MCF 10A (cell line): Measurements from ENCODE around the gene COQ7. TPM values are rescaled to one million over a fixed set of nuclear protein-coding genes. Genes with fewer than 3 reads are reported as not detected.

Experiments
- BruUV-seq: library from RNA; stranded (reverse); fragments of 400-500 nt; replicated peaks from 2 replicates; lab custom pipeline; 2021; lab: Mats Ljungman, UMichigan
- CTCF ChIA-PET: fragments of 300-600 bp; sonication (Branson Sonifier 250); formaldehyde crosslinking; extraction: SDS; loops from one replicate; lab custom pipeline; 2021; ENCODE audit warnings: antibody characterized with exemption, inconsistent platforms; lab: Yijun Ruan, JAX
- POLR2A ChIA-PET: fragments of 300-600, 350-650 bp; sonication (Branson Sonifier 250); formaldehyde crosslinking; extraction: SDS; loops from one replicate; lab custom pipeline; 2020; ENCODE audit warnings: antibody characterized with exemption, inconsistent platforms; lab: Yijun Ruan, JAX
- DNase-seq: peaks from one replicate; pipeline ENCODE4 v3.0.0-alpha.2; 2018; ENCODE audit not compliant: unreplicated experiment
- H3K27ac Mint-ChIP-seq: one replicate; pipeline ENCODE4 v1.8.0; 2022; ENCODE audit warnings: mild to moderate bottlenecking, low read depth, mixed read lengths; ENCODE audit not compliant: unreplicated experiment
- H3K27me3 Mint-ChIP-seq: one replicate; pipeline ENCODE4 v1.8.0; 2022; ENCODE audit warnings: mixed read lengths; ENCODE audit not compliant: insufficient read depth, unreplicated experiment
- H3K36me3 Mint-ChIP-seq: one replicate; pipeline ENCODE4 v1.8.0; 2022; ENCODE audit warnings: mild to moderate bottlenecking, moderate library complexity, mixed read lengths; ENCODE audit not compliant: insufficient read depth, unreplicated experiment
- H3K4me1 Mint-ChIP-seq: one replicate; pipeline ENCODE4 v1.8.0; 2022; ENCODE audit warnings: mixed read lengths; ENCODE audit not compliant: insufficient read depth, unreplicated experiment
- H3K4me3 Mint-ChIP-seq: one replicate; pipeline ENCODE4 v1.8.0; 2022; ENCODE audit warnings: mild to moderate bottlenecking, moderate library complexity, mixed read lengths; ENCODE audit not compliant: unreplicated experiment
- H3K9me3 Mint-ChIP-seq: one replicate; pipeline ENCODE4 v1.8.0; 2022; ENCODE audit warnings: mixed read lengths; ENCODE audit not compliant: unreplicated experiment
- CTCF ChIP-seq: fragments of 200-600 bp; IDR thresholded peaks from one replicate; pipeline ENCODE4 v1.8.0; 2022; ENCODE audit warnings: antibody characterized with exemption, mild to moderate bottlenecking; ENCODE audit not compliant: unreplicated experiment
- intact Hi-C: fragments of 100-400 bp; cut with micrococcal nuclease; formaldehyde crosslinking; loops from 2 replicates; pipeline ENCODE4 v1.14.1; 2022
- total RNA-seq: library from RNA; stranded (reverse); gene quantifications from 2 replicates; pipeline ENCODE4 v1.2.3, GENCODE V29; 2022

COQ7 gene
- total RNA-seq, 1 experiment from 2014 or later = 21.4 TPM

- POLR2A ChIA-PET = interaction anchor here (0.6 to 1.8 kb wide), 2 partner anchors 10 to 274 kb away, joined by 3 to 6 read pairs; no protein-coding TSS in a partner anchor
- no peak overlapping the region for H3K27ac Mint-ChIP-seq
- BruUV-seq = no TSS peak
Measured at GRCh38 chr16:19105131-19105530, 37.7 kb downstream of the COQ7 start.

GRCh38 chr16:19105891-19106624, 38.6 kb downstream of the COQ7 start:
- H3K4me3 Mint-ChIP-seq = no peak overlapping the region
- no TSS peak for BruUV-seq
- intact Hi-C loops = no loop called here
- ChIA-PET CTCF (interaction anchor here (0.7 to 1.1 kb wide), 2 partner anchors 258 to 269 kb away, joined by 3 to 4 read pairs; no protein-coding TSS in a partner anchor), POLR2A (interaction anchor here (1.1 to 1.8 kb wide), 3 partner anchors 11 to 31 kb away, joined by 4 to 7 read pairs (median 6); no protein-coding TSS in a partner anchor)
- no peaks in the 10 kb centered on the region for H3K9me3 Mint-ChIP-seq
- DNase-seq = no peak
- no peak for TF ChIP-seq CTCF
- peaks cover 9% of the 10 kb centered on the region for H3K4me1 Mint-ChIP-seq
- H3K27ac Mint-ChIP-seq = no peak overlapping the region
- no peaks in the 10 kb centered on the region for H3K27me3 Mint-ChIP-seq
- peaks cover 6% of the 10 kb centered on the region for H3K36me3 Mint-ChIP-seq

More at GRCh38 chr16:19105131-19105530, 37.7 kb downstream of the COQ7 start:
- H3K4me3 Mint-ChIP-seq = no peak overlapping the region
- H3K9me3 Mint-ChIP-seq = no peaks in the 10 kb centered on the region
- no peak for TF ChIP-seq CTCF
- no peaks in the 10 kb centered on the region for H3K27me3 Mint-ChIP-seq
- CTCF ChIA-PET = interaction anchor here (1.0 to 1.1 kb wide), 2 partner anchors 18 to 270 kb away, joined by 3 to 5 read pairs; no protein-coding TSS in a partner anchor
- intact Hi-C loops = no loop called here
- no peak for DNase-seq
- H3K36me3 Mint-ChIP-seq = peaks cover 6% of the 10 kb centered on the region
- peaks cover 9% of the 10 kb centered on the region for H3K4me1 Mint-ChIP-seq

GRCh38 chr16:19106625-19107020, 39.2 kb downstream of the COQ7 start:
- ChIA-PET POLR2A (interaction anchor here (1.1 to 3.6 kb wide), 6 partner anchors 11 to 44 kb away, joined by 3 to 23 read pairs (median 9); no protein-coding TSS in a partner anchor), CTCF (interaction anchor here (0.7 to 2.4 kb wide), 3 partner anchors 20 to 282 kb away, joined by 3 to 9 read pairs (median 3); no protein-coding TSS in a partner anchor)
- H3K4me3 Mint-ChIP-seq = no peak overlapping the region
- DNase-seq = no peak
- H3K9me3 Mint-ChIP-seq = no peaks in the 10 kb centered on the region
- TF ChIP-seq CTCF = no peak
- no peaks in the 10 kb centered on the region for H3K27me3 Mint-ChIP-seq
- BruUV-seq = no TSS peak
- intact Hi-C loops = no loop called here
- peaks cover 6% of the 10 kb centered on the region for H3K36me3 Mint-ChIP-seq
- no peak overlapping the region for H3K27ac Mint-ChIP-seq
- H3K4me1 Mint-ChIP-seq = peaks cover 9% of the 10 kb centered on the region
